Loucy (cell line): ENCODE measurements around the gene MAX.

Experiments
- CTCF ChIP-seq: fragments of 200-600 bp; sonication (generic); conservative IDR thresholded peaks from 2 replicates; pipeline ENCODE4 v1.5.1; 2014; ENCODE audit warnings: mild to moderate bottlenecking, antibody characterized with exemption, low read length
- EZH2phosphoT487 ChIP-seq: fragments of 200-600 bp; IDR thresholded peaks from 2 replicates; pipeline ENCODE4 v1.6.1; 2018; ENCODE audit warnings: antibody characterized with exemption, mild to moderate bottlenecking, moderate library complexity, borderline replicate concordance

GRCh38 chr14:65132855-65133254 lies 30.5 kb upstream of the MAX start:
- TF ChIP-seq EZH2phosphoT487 (no peak), CTCF (no peak)
